ENCODE results near the gene ARHGEF7.

Gene ARHGEF7

GRCh38 chr13:111330066-111330610, 215.0 kb downstream of the ARHGEF7 start:
- DNase-seq (ENCODE audit: low spot score), result no peak
- TF ChIP-seq CTCF (IDR thresholded peaks at IDR 0.05; ENCODE audit: extremely low read depth, missing control alignments), result no peak

DNA sequence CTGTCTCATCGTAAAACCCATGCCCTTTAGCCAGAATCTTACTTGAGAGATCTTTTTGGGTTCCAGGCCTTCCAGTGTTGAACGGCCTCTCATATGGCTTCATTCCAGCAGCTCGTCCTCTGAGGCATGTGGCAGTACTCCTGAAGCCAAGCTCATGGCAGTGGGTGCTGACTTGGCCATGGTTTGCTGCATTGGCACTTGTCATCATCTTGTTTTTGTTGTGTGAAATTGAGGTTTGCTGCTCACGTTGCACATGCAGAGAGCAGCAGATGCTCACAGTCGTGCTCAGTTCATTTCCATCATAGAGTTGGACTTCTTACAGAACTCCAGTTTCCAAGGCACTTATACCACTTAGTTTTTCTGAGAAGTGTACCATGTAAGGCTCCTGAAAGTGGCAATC, 220.2 kb downstream of the ARHGEF7 start:
- DNase-seq (ENCODE audit: low spot score), result no peak
- no peak for TF ChIP-seq CTCF (IDR thresholded peaks at IDR 0.05; ENCODE audit: extremely low read depth, missing control alignments)

DNA sequence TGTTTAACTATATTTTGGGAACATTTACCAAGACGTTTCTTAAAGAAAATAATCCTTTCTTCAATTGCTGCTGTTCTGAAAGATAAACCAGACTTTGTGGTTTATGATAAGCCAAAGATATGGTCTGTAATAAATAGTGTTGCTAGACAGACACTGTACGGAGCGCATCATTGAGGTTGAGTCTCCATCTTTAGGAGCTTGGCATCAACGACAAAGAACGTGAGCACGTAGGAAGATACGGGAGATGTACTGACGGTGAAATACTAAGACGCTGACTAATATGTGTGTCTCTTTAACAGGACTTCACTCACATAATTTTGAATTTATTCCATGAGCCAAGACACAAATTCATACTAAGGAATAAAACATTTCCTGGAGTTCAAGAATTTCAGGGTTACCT, 221.6 kb downstream of the ARHGEF7 start:
- no peak for DNase-seq (ENCODE audit: low spot score)
- TF ChIP-seq CTCF (IDR thresholded peaks at IDR 0.05; ENCODE audit: extremely low read depth, missing control alignments), result no peak

DNA sequence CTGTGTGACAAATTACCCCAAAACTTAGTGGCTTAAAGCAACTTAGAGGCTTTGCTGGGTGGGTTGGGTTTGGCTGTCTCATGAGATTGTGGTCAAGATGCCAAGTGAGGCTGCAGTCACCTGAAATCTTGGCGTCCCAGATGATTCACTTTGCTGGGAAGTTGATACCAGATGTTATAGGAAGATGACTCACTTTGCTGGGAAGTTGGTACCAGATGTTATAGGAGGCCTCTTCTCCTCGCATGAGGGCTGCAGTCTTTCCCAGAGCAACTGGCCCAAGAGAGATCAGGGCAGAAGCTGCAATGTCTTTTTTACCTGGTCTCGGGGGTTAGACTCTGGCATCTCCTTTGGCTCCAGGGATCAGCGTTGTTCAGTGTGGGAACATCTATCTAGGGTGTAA, 222.1 kb downstream of the ARHGEF7 start:
- no peak for TF ChIP-seq CTCF (IDR thresholded peaks at IDR 0.05; ENCODE audit: extremely low read depth, missing control alignments)
- no peak for DNase-seq (ENCODE audit: low spot score)

GRCh38 chr13:111337741-111338140, 222.6 kb downstream of the ARHGEF7 start:
- TF ChIP-seq CTCF (IDR thresholded peaks at IDR 0.05; ENCODE audit: extremely low read depth, missing control alignments), result no peak
- no peak for DNase-seq (ENCODE audit: low spot score)

DNA sequence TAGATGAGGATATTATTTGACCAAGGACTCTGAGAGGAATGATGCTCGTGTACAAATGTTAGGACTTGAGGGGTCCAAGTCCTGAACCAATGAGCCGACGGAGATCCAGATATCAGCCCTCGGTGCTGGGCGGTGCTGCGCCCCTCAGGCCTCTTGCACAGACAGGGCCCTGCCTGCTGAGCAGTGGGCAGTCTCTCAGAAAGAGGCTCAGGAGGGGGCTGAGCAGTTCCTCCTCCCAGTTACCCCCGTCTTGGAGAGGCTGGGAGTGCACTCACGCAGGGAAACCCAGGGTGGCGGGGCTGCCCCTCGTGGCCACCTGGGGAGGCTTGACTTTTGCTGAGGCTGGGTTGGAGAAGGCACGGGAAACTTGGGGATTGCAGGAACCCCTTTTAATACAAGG, 223.7 kb downstream of the ARHGEF7 start:
- TF ChIP-seq CTCF (IDR thresholded peaks at IDR 0.05; ENCODE audit: extremely low read depth, missing control alignments), result no peak
- no peak for DNase-seq (ENCODE audit: low spot score)

- DNase-seq (ENCODE audit: low spot score), result no peak
- no peak for TF ChIP-seq CTCF (IDR thresholded peaks at IDR 0.05; ENCODE audit: extremely low read depth, missing control alignments)
These were observed 224.4 kb downstream of the ARHGEF7 start for GRCh38 chr13:111339366-111340143.
